GM18861 (cell line): ENCODE measurements around the gene SELENOP.
"Not testable (repeated sequence)": the region's sequence is repeated elsewhere in the genome, so short reads cannot be mapped to it uniquely, and the experiment has no call there.

Experiments
- ATAC-seq: cut with Tn5 transposase; IDR thresholded peaks from one replicate; pipeline ENCODE4 v1.9.1; 2021; ENCODE audit not compliant: unreplicated experiment

The SELENOP gene, protein sequence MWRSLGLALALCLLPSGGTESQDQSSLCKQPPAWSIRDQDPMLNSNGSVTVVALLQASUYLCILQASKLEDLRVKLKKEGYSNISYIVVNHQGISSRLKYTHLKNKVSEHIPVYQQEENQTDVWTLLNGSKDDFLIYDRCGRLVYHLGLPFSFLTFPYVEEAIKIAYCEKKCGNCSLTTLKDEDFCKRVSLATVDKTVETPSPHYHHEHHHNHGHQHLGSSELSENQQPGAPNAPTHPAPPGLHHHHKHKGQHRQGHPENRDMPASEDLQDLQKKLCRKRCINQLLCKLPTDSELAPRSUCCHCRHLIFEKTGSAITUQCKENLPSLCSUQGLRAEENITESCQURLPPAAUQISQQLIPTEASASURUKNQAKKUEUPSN

GRCh38 chr5:42811591-42812446, at the start of gene SELENOP:
Gene SELENOP, minus strand, starts transcription at chr5:42811892. Its CDS starts 3,539 bp downstream, at chr5:42808353.
- ATAC-seq, result no peak

- ATAC-seq, result no peak
Measured at GRCh38 chr5:42858687-42859086, 47.0 kb upstream of the SELENOP start.

DNA sequence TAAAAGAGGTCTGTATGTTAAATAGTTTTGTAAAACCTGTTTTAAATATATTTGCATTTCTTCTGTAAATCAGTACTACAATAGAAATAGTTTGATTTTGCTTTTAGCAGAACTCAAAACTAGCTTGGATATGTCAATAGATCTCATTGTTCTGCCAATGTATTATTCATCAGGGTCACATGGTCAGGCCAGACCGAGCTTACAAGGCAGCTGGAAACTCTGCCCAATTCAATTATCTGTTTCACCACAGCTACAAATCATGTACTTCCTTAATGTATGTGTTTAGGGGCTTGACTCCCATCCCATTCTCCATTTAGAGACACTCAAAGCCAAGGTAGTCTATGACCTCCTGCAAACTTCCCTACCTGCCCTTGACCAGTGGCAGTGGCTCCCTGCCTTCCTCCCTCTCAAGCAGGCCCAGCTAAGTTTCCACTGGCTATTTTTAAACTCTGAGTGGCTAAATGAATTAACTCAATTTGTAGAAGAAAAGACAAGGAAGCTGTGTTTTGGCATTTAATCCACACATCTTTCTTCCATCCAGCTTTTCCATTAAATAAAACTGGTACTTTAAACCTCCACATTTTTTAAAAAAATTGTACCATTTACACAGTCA, 46.4 kb upstream of the SELENOP start:
- ATAC-seq, result no peak

- no peak for ATAC-seq
Measured at GRCh38 chr5:42855811-42856210, 44.1 kb upstream of the SELENOP start.

DNA sequence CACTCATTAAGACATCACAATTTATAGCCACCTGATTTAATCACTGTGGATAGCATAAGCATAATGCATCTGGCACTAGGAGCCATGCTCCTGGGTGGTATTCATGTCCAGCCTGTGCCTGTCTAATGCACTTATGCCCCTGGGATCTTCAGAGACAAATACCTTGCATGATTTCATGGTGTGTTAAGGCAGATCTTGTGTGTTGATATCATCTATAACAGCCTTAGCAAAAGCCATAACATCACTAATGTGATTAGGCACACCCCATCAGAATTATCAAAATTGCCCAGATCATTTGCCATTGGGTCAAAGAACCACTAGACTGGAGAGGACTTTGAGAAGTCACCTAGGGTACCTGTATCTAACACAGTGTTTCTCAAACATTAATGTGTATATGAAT, 43.7 kb upstream of the SELENOP start:
- ATAC-seq, result no peak

- ATAC-seq, result no peak
Measured at GRCh38 chr5:42854795-42855194, 43.1 kb upstream of the SELENOP start.

- ATAC-seq, result no peak
Measured at GRCh38 chr5:42852826-42853225, 41.1 kb upstream of the SELENOP start.

DNA sequence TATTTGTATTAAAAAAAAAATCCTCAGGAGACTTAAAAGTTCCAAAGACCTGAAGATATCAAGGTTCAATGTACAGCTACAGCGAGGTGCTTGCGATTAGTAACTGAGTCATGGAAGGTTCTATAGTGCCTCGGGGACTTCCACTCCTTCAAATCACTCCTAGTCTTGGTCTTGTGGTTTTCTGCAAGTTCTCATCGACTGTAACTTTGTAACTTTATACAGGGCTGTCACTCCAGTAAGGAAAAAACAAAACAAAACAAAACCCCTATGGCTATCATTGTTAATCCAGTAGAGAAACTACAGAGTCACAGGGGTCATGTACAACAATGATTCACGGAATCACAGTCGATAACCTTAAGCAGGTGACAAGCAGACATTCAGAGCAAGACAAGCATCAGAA, 39.8 kb upstream of the SELENOP start:
- ATAC-seq, result no peak

- ATAC-seq, result no peak
Measured at GRCh38 chr5:42848545-42848944, 36.9 kb upstream of the SELENOP start.

DNA sequence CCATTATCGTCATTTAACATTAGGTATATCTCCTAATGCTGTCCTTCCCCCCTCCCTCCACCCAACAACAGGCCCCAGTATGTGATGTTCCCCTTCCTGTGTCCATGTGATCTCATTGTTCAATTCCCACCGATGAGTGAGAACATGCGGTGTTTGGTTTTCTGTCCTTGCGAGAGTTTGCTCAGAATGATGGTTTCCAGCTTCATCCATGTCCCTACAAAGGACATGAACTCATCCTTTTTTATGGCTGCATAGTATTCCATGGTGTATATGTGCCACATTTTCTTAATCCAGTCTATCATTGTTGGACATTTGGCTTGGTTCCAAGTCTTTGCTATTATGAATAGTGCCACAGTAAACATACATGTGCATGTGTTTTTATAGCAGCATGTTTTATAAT, 32.7 kb upstream of the SELENOP start:
- ATAC-seq, result not testable (repeated sequence)

DNA sequence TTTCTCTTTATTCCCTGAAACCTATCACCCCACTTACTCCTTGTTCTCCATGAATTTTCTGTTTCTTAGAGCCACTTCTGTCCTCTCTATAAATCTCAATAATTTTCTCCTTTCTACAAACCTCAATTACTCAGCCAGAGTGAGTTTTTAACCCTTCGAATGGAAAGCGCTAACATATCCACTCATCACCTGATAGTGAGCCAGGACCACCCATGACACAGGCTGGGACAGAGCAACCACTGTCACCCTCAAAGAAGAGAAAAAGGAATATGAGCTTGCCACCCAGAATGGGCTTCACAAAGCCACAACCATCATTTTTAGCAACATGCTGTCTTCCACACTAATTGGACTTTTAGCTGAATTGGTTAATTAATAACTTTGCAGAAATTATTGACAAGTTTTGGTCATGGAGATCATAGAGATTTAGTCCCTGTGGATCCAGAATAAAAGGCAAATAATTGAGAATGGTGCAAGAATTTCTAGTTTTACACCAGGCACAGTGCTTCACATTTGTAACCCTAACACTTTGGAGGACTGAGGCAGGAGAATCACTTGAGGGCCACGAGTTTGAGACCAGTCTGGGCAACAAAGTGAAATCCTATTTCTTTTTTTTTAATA, 32.1 kb upstream of the SELENOP start:
- ATAC-seq, result no peak

DNA sequence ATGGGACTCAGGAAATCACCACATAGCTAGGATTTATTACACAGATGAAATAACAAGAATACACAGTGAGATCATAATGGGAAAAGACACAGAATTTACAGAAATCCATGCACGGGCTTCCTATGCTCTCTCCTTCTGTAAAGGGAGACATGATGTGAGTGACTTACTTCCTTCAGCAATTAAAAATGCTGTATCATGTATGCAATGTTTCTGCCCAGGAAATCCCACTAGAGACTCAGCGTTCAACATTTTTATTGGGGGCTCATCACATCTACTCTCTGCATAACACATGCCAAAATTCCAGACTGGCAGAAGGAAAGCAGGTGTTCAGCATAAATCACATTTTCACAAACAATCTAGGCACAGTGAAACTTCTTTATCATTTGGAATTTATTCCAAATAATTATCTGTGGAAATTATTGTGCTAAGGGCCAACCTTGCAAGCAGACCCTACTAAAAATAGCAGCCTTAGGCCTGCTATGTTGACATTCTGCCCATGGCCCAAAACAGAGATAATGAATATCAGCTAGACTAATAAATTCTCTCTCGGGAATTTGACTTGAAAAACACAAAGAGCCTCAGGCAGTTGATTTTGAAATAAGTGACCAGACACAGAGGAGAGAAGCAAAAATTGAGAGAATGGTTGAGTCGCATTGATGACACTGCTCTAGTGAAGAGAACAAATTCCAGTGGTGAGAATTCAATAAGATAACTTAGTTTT, 31.4 kb upstream of the SELENOP start:
- no peak for ATAC-seq

DNA sequence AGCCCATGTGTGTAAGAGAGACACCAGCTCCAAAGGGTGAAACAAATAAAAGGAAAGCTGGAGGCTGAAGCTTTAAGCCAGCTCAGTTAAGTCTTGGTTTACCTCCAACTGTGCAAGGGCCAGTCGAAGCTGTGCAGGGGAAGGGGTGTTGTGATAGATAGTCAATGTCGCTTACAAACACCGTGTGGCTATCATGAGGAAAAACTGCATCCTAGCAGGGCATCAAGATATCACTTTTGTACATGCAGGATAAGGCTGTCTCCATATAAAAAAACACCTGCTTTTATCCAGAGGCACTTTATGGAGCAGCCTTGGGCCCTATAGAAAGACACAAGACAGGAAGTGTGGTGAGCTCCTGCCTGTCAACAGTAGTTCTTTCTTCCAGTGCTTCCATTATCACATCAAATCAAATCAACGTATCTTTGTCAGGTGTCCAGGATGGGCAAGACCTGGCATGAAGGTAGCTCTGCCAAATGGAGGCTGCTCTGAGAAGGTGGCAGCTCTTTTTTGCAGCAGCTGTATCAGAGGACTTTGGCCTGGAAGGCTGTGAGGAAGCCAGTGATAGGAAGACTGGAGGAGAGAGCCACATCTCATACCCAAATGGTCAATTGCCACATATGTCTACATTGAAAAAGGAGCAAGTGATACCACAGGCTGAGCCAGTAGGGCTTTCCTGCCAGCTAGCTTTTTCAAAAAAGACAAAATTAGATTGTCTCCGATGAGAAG, 29.3 kb upstream of the SELENOP start:
- no peak for ATAC-seq

DNA sequence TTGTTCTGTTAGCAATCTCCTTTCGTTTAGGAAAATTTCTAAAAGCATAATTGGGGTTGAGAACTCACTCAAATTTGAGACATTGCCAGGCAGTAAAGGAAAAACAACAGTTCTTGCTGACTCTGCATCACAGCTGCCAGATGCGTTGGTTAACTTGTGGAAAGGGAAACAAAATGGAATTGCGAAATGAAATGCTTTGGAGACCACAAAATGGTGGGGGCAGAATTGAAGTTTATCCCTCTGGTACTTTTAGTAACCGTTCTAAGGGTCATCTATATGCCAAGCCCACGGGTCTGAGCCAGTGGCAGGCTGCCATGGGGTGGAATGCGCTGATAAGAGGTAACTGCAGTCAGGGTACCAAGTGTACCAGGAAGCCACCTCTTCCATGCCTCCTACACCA, 28.6 kb upstream of the SELENOP start:
- ATAC-seq, result no peak

DNA sequence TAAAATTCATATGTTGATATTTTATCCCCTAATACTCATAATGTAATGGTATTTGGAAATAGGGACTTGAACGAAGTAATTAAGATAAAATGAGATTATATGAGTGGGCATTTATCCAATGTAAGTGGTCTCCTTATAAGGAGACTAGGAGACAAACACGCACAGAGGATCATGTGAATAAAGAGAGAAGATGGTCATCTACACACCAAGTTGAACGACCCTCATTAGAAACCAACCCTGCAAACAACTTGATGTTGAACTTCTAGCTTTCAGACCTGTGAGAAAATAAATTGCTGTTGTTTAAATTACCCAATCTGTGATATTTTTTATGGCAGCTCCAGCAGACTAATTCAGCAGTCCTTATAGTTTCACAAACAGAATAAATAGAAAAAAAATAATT, 27.5 kb upstream of the SELENOP start:
- no peak for ATAC-seq

- no peak for ATAC-seq
Measured at GRCh38 chr5:42837601-42838000, 25.9 kb upstream of the SELENOP start.

DNA sequence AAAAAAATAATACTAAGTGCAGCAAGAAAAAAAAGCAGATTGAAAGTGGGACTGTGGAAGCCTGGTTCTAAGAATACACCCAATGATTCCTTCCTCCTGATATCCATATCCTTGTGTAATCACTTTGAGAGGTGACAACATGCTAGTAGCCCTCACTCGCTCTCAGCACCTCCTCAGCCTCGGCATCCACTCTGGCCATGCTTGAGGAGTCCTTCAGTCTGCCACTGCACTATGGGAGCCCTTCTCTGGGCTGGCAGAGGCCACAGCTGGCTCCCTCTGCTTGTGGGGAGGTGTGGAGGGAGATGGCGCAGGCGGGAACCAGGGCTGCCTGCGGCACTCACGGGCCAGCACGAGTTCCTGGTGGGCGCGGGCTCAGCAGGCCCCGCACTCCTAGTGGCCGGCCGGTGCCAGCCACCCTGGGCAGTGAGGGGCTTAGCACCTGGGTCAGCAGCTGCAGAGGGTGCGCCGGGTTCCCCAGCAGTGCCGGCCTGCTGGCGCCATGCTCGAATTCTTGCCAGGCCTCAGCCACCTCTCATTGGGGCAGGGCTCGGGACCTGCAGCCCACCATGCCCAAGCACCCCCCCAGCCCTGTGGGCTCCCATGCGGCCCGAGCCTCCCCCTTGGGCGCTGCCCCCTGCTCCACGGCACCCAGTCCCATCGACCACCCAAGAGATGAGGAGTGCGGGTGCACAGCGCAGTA, 24.5 kb upstream of the SELENOP start:
- no peak for ATAC-seq

GRCh38 chr5:42832060-42832459, 20.4 kb upstream of the SELENOP start:
- no peak for ATAC-seq

DNA sequence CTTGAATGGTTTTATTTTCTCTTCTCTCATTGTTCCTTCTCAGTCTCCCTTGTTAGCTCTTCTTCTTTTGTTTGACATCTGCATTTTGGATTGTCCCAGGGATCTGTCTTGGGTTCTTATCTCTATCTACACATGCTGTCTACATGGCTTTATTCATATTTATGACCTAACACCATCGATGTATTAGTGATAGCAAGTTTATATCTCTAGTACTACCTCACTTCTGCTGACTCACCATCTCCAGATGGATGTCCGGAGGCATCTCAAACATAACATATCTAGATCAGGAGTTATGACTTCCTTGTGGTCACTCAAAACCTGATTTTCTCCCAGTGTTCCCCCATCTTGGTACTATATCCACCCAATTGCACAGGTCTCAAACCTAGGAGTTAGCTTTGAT, 19.2 kb upstream of the SELENOP start:
- ATAC-seq, result no peak
